ENCODE results near the gene GFPT2. TPM values are rescaled to one million over a fixed set of nuclear protein-coding genes. Genes with fewer than 3 reads are reported as not detected.

Gene GFPT2
- total RNA-seq, 5 donors from 2014 or later (not counting 1 experiment from before 2014, with no cell fraction given), result 1.6 to 3.6 (median 2.0) TPM

DNA sequence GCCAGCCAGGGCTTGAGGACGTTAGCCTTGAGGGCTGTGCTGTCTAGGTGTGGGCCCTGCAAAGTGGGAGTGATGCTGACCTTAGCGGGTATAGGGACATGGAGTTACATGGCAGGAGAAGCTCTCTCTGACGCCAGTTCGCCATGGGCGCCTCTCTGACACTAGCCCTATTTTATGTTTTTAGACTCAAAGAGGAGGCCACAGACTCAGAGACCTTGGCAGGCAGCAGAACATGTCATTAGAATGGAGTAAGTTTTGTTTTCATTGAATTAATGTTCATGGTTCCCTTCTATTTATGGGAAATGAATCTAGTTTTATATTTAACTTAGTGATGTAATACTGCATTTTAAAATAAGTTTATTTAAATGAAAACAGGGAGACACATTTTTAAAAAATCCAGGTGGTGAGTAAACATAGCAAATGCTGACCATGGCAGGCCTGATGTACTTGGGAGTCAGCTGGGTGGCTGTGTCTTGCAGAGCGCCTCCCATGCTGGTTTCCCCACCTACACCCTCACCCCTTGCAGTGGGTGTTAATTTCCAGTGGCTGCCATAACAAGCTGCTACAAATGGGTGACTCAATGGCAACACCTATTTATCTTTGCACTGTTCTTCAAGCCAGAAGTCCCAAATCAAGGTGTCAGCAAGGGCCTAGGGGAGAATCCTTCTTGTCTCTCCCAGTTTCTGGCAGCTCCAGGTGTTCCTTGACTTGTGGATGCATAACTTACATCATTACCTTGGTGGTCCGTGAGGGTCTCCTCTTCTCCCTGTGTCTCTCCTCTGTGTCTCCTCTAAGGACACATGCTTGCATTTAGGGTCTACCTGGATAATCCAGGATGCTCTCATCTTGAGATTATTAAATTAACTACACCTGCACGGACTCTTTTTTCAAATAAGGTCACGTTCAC, 25.6 kb upstream of the GFPT2 start:
- H3K36me3 Mint-ChIP-seq, result no peaks in the 10 kb centered on the region
- peaks cover 4 to 13% of the 10 kb centered on the region in 2 donors for H3K27me3 Mint-ChIP-seq
- no peaks in the 10 kb centered on the region for H3K9me3 ChIP-seq
- no peak overlapping the region for H3K27ac ChIP-seq (ENCODE audit: low read length)
- no peaks in the 10 kb centered on the region for H3K4me1 Mint-ChIP-seq
- H3K36me3 ChIP-seq (ENCODE audit: control insufficient read depth in 2 of 2, extremely low read depth in 1 of 2, insufficient read depth in 1 of 2, low read length in 1 of 2), result no peaks in the 10 kb centered on the region
- DNase-seq (no peak), ATAC-seq (replicated peaks in 1 of 4) (no peak)
- H3K4me3 ChIP-seq (ENCODE audit: control insufficient read depth in 1 of 2, extremely low read depth in 1 of 2, low read length in 1 of 2), result no peak overlapping the region
- no peaks in the 10 kb centered on the region for H3K4me1 ChIP-seq (ENCODE audit: control insufficient read depth in 1 of 2, extremely low read depth in 1 of 2, insufficient read depth in 2 of 2, low read length in 2 of 2)
- H3K27ac Mint-ChIP-seq, result no peak overlapping the region
- 91% methylated on average over 8 of the region's 9 CpGs for WGBS (ENCODE audit: insufficient coverage)
- POLR2A ChIA-PET, result no interaction called here
- no peaks in the 10 kb centered on the region for H3K9me3 Mint-ChIP-seq
- CTCF ChIA-PET, result no interaction called here
- H3K4me3 Mint-ChIP-seq, result no peak overlapping the region
- peaks cover 3 to 32% of the 10 kb centered on the region in 2 experiments for H3K27me3 ChIP-seq (replicated peaks in 1 of 2; ENCODE audit: control insufficient read depth in 2 of 2, extremely low read depth in 1 of 2, insufficient read depth in 2 of 2, low read length in 1 of 2)

DNA sequence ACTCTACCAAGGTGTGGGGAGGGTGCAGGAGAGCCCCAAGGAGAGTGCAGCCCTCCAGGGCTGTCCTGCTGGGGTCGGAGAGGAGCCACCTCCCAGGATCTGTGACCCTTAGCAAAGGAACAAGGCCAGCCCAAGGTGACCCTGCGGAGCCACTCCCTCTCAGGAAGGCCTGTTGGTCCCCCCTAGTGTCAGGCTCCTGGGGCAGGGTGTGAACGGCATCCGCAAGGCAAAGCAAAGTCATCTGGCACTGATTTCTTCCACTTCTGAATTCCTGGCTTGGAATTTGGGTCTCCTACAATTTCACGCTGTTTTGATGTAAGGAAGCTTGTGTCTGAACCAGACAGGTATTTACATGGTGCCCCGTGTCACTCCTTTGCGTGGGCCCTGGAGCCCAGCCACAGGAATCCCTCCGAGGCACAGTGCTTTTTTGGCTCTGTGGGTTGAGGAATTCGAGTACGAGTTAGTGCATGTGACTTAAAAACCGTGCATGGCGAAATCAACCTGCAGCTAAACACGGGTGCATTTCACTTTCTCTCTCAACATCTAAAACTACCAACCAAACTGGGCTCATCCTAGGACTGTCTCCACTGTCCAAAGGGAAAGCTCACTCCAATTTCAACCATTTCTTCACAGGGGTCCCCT, 24.5 kb upstream of the GFPT2 start:
- no peaks in the 10 kb centered on the region for H3K4me1 ChIP-seq (ENCODE audit: control insufficient read depth in 1 of 2, extremely low read depth in 1 of 2, insufficient read depth in 2 of 2, low read length in 2 of 2)
- ChIA-PET POLR2A (no interaction called here), CTCF (no interaction called here)
- H3K4me3 ChIP-seq (ENCODE audit: control insufficient read depth in 1 of 2, extremely low read depth in 1 of 2, low read length in 1 of 2), result no peak overlapping the region
- H3K36me3 ChIP-seq (ENCODE audit: control insufficient read depth in 2 of 2, extremely low read depth in 1 of 2, insufficient read depth in 1 of 2, low read length in 1 of 2), result no peaks in the 10 kb centered on the region
- H3K27ac ChIP-seq (ENCODE audit: low read length), result no peak overlapping the region
- peaks cover 3 to 22% of the 10 kb centered on the region in 2 experiments for H3K27me3 ChIP-seq (replicated peaks in 1 of 2; ENCODE audit: control insufficient read depth in 2 of 2, extremely low read depth in 1 of 2, insufficient read depth in 2 of 2, low read length in 1 of 2)
- no peaks in the 10 kb centered on the region for H3K9me3 Mint-ChIP-seq
- DNase-seq (no peak), ATAC-seq (replicated peaks in 1 of 4) (no peak)
- peaks cover 4 to 9% of the 10 kb centered on the region in 2 donors for H3K27me3 Mint-ChIP-seq
- H3K9me3 ChIP-seq, result no peaks in the 10 kb centered on the region
- no peak overlapping the region for H3K4me3 Mint-ChIP-seq
- WGBS (ENCODE audit: insufficient coverage), result 80% methylated on average over 11 of the region's 13 CpGs
- no peaks in the 10 kb centered on the region for H3K36me3 Mint-ChIP-seq
- no peaks in the 10 kb centered on the region for H3K4me1 Mint-ChIP-seq
- H3K27ac Mint-ChIP-seq, result no peak overlapping the region

DNA sequence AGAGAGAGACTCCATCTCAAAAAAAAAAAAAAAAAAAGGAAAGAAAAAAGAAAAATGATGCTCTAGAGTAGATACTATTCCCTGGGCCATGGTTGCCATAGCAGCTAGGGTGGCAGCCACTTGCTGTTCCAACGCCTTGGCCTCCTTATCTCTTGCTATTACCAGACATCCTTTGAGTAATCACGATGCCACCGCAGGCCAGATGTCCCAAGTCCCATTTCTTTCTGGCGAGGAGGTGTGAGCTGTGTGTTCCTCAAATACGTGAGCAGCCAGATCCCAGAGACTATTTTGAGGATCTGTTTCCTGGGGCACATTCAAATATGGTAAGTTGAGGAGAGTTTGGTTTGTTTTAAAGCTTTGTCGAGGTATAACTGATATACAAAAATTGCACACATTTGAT, 23.4 kb upstream of the GFPT2 start:
- no peak overlapping the region for H3K27ac Mint-ChIP-seq
- H3K27ac ChIP-seq (ENCODE audit: low read length), result no peak overlapping the region
- H3K4me1 Mint-ChIP-seq, result no peaks in the 10 kb centered on the region
- ChIA-PET CTCF (no interaction called here), POLR2A (interaction anchor here in 1 of 2 donors (0.5 kb wide), 1 partner anchor 25 kb away, joined by 7 read pairs; no protein-coding TSS in a partner anchor)
- no peak for DNase-seq
- H3K36me3 ChIP-seq (ENCODE audit: control insufficient read depth in 2 of 2, extremely low read depth in 1 of 2, insufficient read depth in 1 of 2, low read length in 1 of 2), result no peaks in the 10 kb centered on the region
- H3K27me3 Mint-ChIP-seq, result peaks cover 4 to 6% of the 10 kb centered on the region in 2 donors
- ATAC-seq (replicated peaks in 1 of 4), result no peak
- H3K4me1 ChIP-seq (ENCODE audit: control insufficient read depth in 1 of 2, extremely low read depth in 1 of 2, insufficient read depth in 2 of 2, low read length in 2 of 2), result no peaks in the 10 kb centered on the region
- no peaks in the 10 kb centered on the region for H3K9me3 Mint-ChIP-seq
- 80% methylated on average over 3 of the region's 6 CpGs for WGBS (ENCODE audit: insufficient coverage)
- no peak overlapping the region for H3K4me3 ChIP-seq (ENCODE audit: control insufficient read depth in 1 of 2, extremely low read depth in 1 of 2, low read length in 1 of 2)
- peaks cover 3 to 24% of the 10 kb centered on the region in 2 experiments for H3K27me3 ChIP-seq (replicated peaks in 1 of 2; ENCODE audit: control insufficient read depth in 2 of 2, extremely low read depth in 1 of 2, insufficient read depth in 2 of 2, low read length in 1 of 2)
- H3K36me3 Mint-ChIP-seq, result no peaks in the 10 kb centered on the region
- H3K9me3 ChIP-seq, result no peaks in the 10 kb centered on the region
- H3K4me3 Mint-ChIP-seq, result no peak overlapping the region

DNA sequence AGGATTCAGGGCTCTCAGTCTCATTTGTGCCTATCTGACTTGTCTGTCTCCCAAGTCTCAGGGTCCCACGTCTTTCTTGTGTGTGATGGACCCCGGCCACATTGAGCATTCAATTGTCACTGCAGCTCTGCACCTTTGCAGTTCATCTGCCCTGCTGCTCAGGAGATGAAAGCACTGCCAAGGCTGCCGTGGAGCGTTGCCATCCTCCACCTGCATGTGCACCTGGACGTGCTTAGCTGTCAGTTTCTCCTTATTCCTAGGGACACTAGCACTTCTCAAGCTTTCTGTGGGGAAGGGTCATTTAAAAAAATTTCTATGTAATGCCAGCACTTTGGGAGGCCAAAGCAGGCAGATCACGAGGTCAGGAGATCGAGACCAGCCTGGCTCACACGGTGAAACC, 22.8 kb upstream of the GFPT2 start:
- ChIA-PET CTCF (no interaction called here), POLR2A (interaction anchor here in 1 of 2 donors (0.5 kb wide), 1 partner anchor 24 kb away, joined by 7 read pairs; no protein-coding TSS in a partner anchor)
- Histone ChIP-seq H3K4me3 (ENCODE audit: control insufficient read depth in 1 of 2, extremely low read depth in 1 of 2, low read length in 1 of 2) (no peak overlapping the region), H3K27ac (ENCODE audit: low read length) (no peak overlapping the region), H3K27me3 (replicated peaks in 1 of 2; ENCODE audit: control insufficient read depth in 2 of 2, extremely low read depth in 1 of 2, insufficient read depth in 2 of 2, low read length in 1 of 2) (peaks cover 3 to 20% of the 10 kb centered on the region in 2 experiments), H3K9me3 (no peaks in the 10 kb centered on the region), H3K4me1 (ENCODE audit: control insufficient read depth in 1 of 2, extremely low read depth in 1 of 2, insufficient read depth in 2 of 2, low read length in 2 of 2) (no peaks in the 10 kb centered on the region), H3K36me3 (ENCODE audit: control insufficient read depth in 2 of 2, extremely low read depth in 1 of 2, insufficient read depth in 1 of 2, low read length in 1 of 2) (no peaks in the 10 kb centered on the region)
- no peak overlapping the region for H3K4me3 Mint-ChIP-seq
- DNase-seq, result no peak
- WGBS (ENCODE audit: insufficient coverage), result 77% methylated on average over 5 of the region's 8 CpGs
- no peak for ATAC-seq (replicated peaks in 1 of 4)
- H3K4me1 Mint-ChIP-seq, result no peaks in the 10 kb centered on the region
- H3K27ac Mint-ChIP-seq, result no peak overlapping the region
- no peaks in the 10 kb centered on the region for H3K36me3 Mint-ChIP-seq
- no peaks in the 10 kb centered on the region for H3K9me3 Mint-ChIP-seq
- H3K27me3 Mint-ChIP-seq, result peaks cover 4 to 5% of the 10 kb centered on the region in 2 donors

DNA sequence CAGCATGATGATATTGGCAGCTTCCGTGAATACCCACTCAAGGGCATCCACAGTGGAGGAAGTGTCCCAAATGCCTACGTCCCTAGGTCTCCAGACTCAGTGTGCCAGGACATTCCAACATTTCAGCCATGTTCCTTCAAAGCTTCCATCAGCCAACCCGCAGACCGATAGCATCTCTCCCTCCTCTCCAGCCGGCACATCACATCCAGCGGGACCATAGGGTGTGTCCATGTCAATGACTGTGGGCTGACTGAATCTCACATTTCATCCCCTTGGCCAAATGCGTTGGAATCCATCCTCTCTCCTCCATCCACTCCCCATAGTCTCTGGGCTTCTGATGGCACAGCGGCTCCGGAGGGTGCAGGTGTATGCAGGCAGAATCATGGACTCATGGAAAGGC, 22.2 kb upstream of the GFPT2 start:
- ATAC-seq (replicated peaks in 1 of 4) (no peak), DNase-seq (no peak)
- H3K36me3 Mint-ChIP-seq, result no peaks in the 10 kb centered on the region
- H3K27ac Mint-ChIP-seq, result no peak overlapping the region
- H3K36me3 ChIP-seq (ENCODE audit: control insufficient read depth in 2 of 2, extremely low read depth in 1 of 2, insufficient read depth in 1 of 2, low read length in 1 of 2), result no peaks in the 10 kb centered on the region
- no peak overlapping the region for H3K4me3 ChIP-seq (ENCODE audit: control insufficient read depth in 1 of 2, extremely low read depth in 1 of 2, low read length in 1 of 2)
- peaks cover 3 to 21% of the 10 kb centered on the region in 2 experiments for H3K27me3 ChIP-seq (replicated peaks in 1 of 2; ENCODE audit: control insufficient read depth in 2 of 2, extremely low read depth in 1 of 2, insufficient read depth in 2 of 2, low read length in 1 of 2)
- H3K27me3 Mint-ChIP-seq, result peaks cover 3 to 4% of the 10 kb centered on the region in 2 donors
- ChIA-PET CTCF (no interaction called here), POLR2A (no interaction called here)
- 87% methylated on average over 7 of the region's 9 CpGs for WGBS (ENCODE audit: insufficient coverage)
- no peaks in the 10 kb centered on the region for H3K9me3 Mint-ChIP-seq
- no peak overlapping the region for H3K4me3 Mint-ChIP-seq
- H3K27ac ChIP-seq (ENCODE audit: low read length), result no peak overlapping the region
- H3K4me1 Mint-ChIP-seq, result no peaks in the 10 kb centered on the region
- H3K9me3 ChIP-seq, result no peaks in the 10 kb centered on the region
- H3K4me1 ChIP-seq (ENCODE audit: control insufficient read depth in 1 of 2, extremely low read depth in 1 of 2, insufficient read depth in 2 of 2, low read length in 2 of 2), result no peaks in the 10 kb centered on the region

DNA sequence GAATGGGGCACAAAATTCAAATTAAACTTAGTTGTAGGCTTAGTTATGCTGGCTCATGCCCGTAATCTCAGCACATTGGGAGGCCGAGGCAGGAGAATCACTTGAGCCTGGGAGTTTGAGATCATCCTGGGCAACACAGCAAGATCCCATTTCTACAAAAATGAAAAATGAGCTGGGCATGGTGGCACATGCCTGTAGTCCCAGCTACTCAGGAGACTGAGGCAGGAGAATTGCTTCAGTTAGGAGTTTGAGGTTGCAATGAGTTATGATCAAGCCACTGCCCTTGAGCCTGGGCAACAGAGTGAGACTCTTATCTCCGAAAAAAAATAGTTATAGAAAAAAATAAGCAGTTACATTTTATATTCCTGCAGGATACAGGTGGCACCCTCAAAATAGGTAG, 20.7 kb upstream of the GFPT2 start:
- Mint-ChIP-seq H3K4me1 (no peaks in the 10 kb centered on the region), H3K27me3 (peaks cover 3 to 7% of the 10 kb centered on the region in 2 donors), H3K27ac (no peak overlapping the region), H3K9me3 (no peaks in the 10 kb centered on the region), H3K4me3 (no peak overlapping the region), H3K36me3 (no peaks in the 10 kb centered on the region)
- Histone ChIP-seq H3K36me3 (ENCODE audit: control insufficient read depth in 2 of 2, extremely low read depth in 1 of 2, insufficient read depth in 1 of 2, low read length in 1 of 2) (no peaks in the 10 kb centered on the region), H3K4me1 (ENCODE audit: control insufficient read depth in 1 of 2, extremely low read depth in 1 of 2, insufficient read depth in 2 of 2, low read length in 2 of 2) (no peaks in the 10 kb centered on the region), H3K4me3 (ENCODE audit: control insufficient read depth in 1 of 2, extremely low read depth in 1 of 2, low read length in 1 of 2) (no peak overlapping the region), H3K9me3 (no peaks in the 10 kb centered on the region), H3K27ac (ENCODE audit: low read length) (no peak overlapping the region), H3K27me3 (replicated peaks in 1 of 2; ENCODE audit: control insufficient read depth in 2 of 2, extremely low read depth in 1 of 2, insufficient read depth in 2 of 2, low read length in 1 of 2) (peaks cover under 1 to 25% of the 10 kb centered on the region in 2 experiments)
- ATAC-seq (replicated peaks in 1 of 4), result no peak
- no peak for DNase-seq
- no CpG with 5 or more reads among the region's 3 CpGs for WGBS (ENCODE audit: insufficient coverage)
- ChIA-PET CTCF (interaction anchor here in 1 of 2 donors (0.7 kb wide), 1 partner anchor 346 kb away, joined by 3 read pairs; no protein-coding TSS in a partner anchor), POLR2A (interaction anchor here in 1 of 2 donors (0.7 kb wide), 1 partner anchor 841 kb away, joined by 3 read pairs; no protein-coding TSS in a partner anchor)

Data from T-cell (primary cell).